Thymus (tissue), 11 donors: ENCODE data around the gene LIMD2. TPM values are rescaled to one million over a fixed set of nuclear protein-coding genes. Genes with fewer than 3 reads are reported as not detected.
A peak's percentile ranks its signal among the peaks of the same experiment; 100 is the strongest.

ENCODE experiments used
- DNase-seq, 9 donors: peaks; one replicate each; pipeline ENCODE4 v3.0.0-alpha.2; 2013; ENCODE audit warnings: low spot score in 9 of 9, low read depth in 6 of 9, missing footprints in 1 of 9
- H3K27ac ChIP-seq, 2 donors: one replicate each; pipeline ENCODE4 v1.5.1; 2013; ENCODE audit warnings: control low read depth in 1 of 2, low read depth in 1 of 2, low read length in 1 of 2, mild to moderate bottlenecking in 1 of 2, moderate library complexity in 1 of 2
- H3K27me3 ChIP-seq, 2 donors: one replicate each; pipeline ENCODE4 v1.5.1; 2013; ENCODE audit warnings: low read length in 1 of 2; ENCODE audit not compliant: control insufficient read depth in 2 of 2, insufficient read depth in 1 of 2
- H3K36me3 ChIP-seq, 2 donors: one replicate each; pipeline ENCODE4 v1.5.1; 2013; ENCODE audit warnings: low read length in 1 of 2, mild to moderate bottlenecking in 1 of 2, moderate library complexity in 1 of 2; ENCODE audit not compliant: control insufficient read depth in 2 of 2, insufficient read depth in 2 of 2
- H3K4me1 ChIP-seq, 2 donors: one replicate each; pipeline ENCODE4 v1.5.1; 2013; ENCODE audit warnings: low read length in 2 of 2; ENCODE audit not compliant: control insufficient read depth in 2 of 2, insufficient read depth in 2 of 2
- H3K4me3 ChIP-seq, 2 donors: one replicate each; pipeline ENCODE4 v1.5.1; 2013; ENCODE audit warnings: low read length in 2 of 2, control low read depth in 1 of 2, mild to moderate bottlenecking in 1 of 2
- H3K9me3 ChIP-seq, 2 donors: one replicate each; pipeline ENCODE4 v1.5.1; 2013; ENCODE audit warnings: low read length in 1 of 2, mild to moderate bottlenecking in 1 of 2; ENCODE audit not compliant: control insufficient read depth in 2 of 2, insufficient read depth in 1 of 2
- WGBS: extraction: QIAGEN DNeasy Blood & Tissue Kit; methylation state at CpG from one replicate; pipeline ENCODE4 v1.1.7; 2013; 5-methylcytosine and 5-hydroxymethylcytosine counted together
- polyA plus RNA-seq: library from polyadenylated mRNA; stranded (reverse); fragments of 200-250 nt; gene quantifications from one replicate; pipeline ENCODE4 v1.2.3, GENCODE V29; 2013
- total RNA-seq: library from RNA; stranded (reverse); fragments of 120-200 nt; gene quantifications from one replicate; pipeline ENCODE4 v1.2.4, GENCODE V29; 2013
- donor health status: healthy.

Gene LIMD2
- total and polyA plus RNA-seq, 2 donors, result 202 to 309 TPM

GRCh38 chr17:63698381-63698885, 1.5 kb downstream of the LIMD2 start:
- peaks cover 30 to 64% of the 10 kb centered on the region in 2 donors for H3K4me1 ChIP-seq
- WGBS, result 8% methylated on average over 24 of the region's 24 CpGs
- H3K27ac ChIP-seq, result peak overlapping the region; percentile 94 to 96
- H3K27me3 ChIP-seq, result no peaks in the 10 kb centered on the region
- H3K36me3 ChIP-seq, result peaks cover 42 to 58% of the 10 kb centered on the region in 2 donors
- H3K4me3 ChIP-seq, result peak overlapping the region; percentile 95 to 97
- DNase-seq, result peak in 5 of 9 donors; percentile 19 to 54 (median 39)
- H3K9me3 ChIP-seq, result peaks cover 0 to 16% of the 10 kb centered on the region in 2 donors

- peak overlapping the region; percentile 94 to 96 for H3K27ac ChIP-seq
- peaks cover 30 to 55% of the 10 kb centered on the region in 2 donors for H3K4me1 ChIP-seq
- WGBS, result 66% methylated on average over 22 of the region's 22 CpGs
- DNase-seq, result peak in 7 of 9 donors; percentile 67 to 93 (median 82)
- peaks cover 40 to 57% of the 10 kb centered on the region in 2 donors for H3K36me3 ChIP-seq
- H3K27me3 ChIP-seq, result no peaks in the 10 kb centered on the region
- peaks cover 0 to 16% of the 10 kb centered on the region in 2 donors for H3K9me3 ChIP-seq
- H3K4me3 ChIP-seq, result peak overlapping the region; percentile 95 to 97
These were observed 2.3 kb downstream of the LIMD2 start for GRCh38 chr17:63697341-63698286.

GRCh38 chr17:63696381-63696961, 3.5 kb downstream of the LIMD2 start:
- Histone ChIP-seq H3K4me3 (no peak overlapping the region), H3K27me3 (no peaks in the 10 kb centered on the region), H3K27ac (peak overlapping the region; percentile 62 to 94), H3K4me1 (peaks cover 22 to 45% of the 10 kb centered on the region in 2 donors), H3K9me3 (peaks cover 0 to 12% of the 10 kb centered on the region in 2 donors), H3K36me3 (peaks cover 49 to 65% of the 10 kb centered on the region in 2 donors)
- peak in 1 of 9 donors; percentile 46 for DNase-seq
- 84% methylated on average over 9 of the region's 9 CpGs for WGBS

GRCh38 chr17:63695889-63696288, 4.0 kb downstream of the LIMD2 start:
- H3K27ac ChIP-seq, result no peak overlapping the region
- no peak for DNase-seq
- H3K36me3 ChIP-seq, result peaks cover 55 to 71% of the 10 kb centered on the region in 2 donors
- WGBS, result 98% methylated on average over 6 of the region's 6 CpGs
- H3K4me1 ChIP-seq, result peaks cover 17 to 39% of the 10 kb centered on the region in 2 donors
- peaks cover 0 to 7% of the 10 kb centered on the region in 2 donors for H3K9me3 ChIP-seq
- H3K27me3 ChIP-seq, result no peaks in the 10 kb centered on the region
- H3K4me3 ChIP-seq, result no peak overlapping the region

- Histone ChIP-seq H3K27me3 (no peaks in the 10 kb centered on the region), H3K36me3 (peaks cover 62 to 78% of the 10 kb centered on the region in 2 donors), H3K27ac (peak overlapping the region in 1 of 2 donors; percentile 66), H3K4me3 (no peak overlapping the region), H3K9me3 (peaks cover 0 to 5% of the 10 kb centered on the region in 2 donors), H3K4me1 (peaks cover 13 to 36% of the 10 kb centered on the region in 2 donors)
- DNase-seq, result no peak
- WGBS, result 93% methylated on average over 15 of the region's 15 CpGs
These were observed 4.8 kb downstream of the LIMD2 start for GRCh38 chr17:63694950-63695773.

- Histone ChIP-seq H3K4me1 (peaks cover 13 to 36% of the 10 kb centered on the region in 2 donors), H3K27me3 (no peaks in the 10 kb centered on the region), H3K27ac (peak overlapping the region in 1 of 2 donors; percentile 53), H3K9me3 (peaks cover 0 to 5% of the 10 kb centered on the region in 2 donors), H3K36me3 (peaks cover 70 to 86% of the 10 kb centered on the region in 2 donors), H3K4me3 (no peak overlapping the region)
- DNase-seq, result no peak
- 90% methylated on average over 12 of the region's 12 CpGs for WGBS
These were observed 5.5 kb downstream of the LIMD2 start for GRCh38 chr17:63694229-63694949.

GRCh38 chr17:63693411-63694113, 6.4 kb downstream of the LIMD2 start:
- Histone ChIP-seq H3K4me3 (no peak overlapping the region), H3K27me3 (no peaks in the 10 kb centered on the region), H3K9me3 (peaks cover 0 to 5% of the 10 kb centered on the region in 2 donors), H3K4me1 (peaks cover 13 to 32% of the 10 kb centered on the region in 2 donors), H3K27ac (no peak overlapping the region), H3K36me3 (peaks cover 76 to 90% of the 10 kb centered on the region in 2 donors)
- no peak for DNase-seq
- 95% methylated on average over 18 of the region's 18 CpGs for WGBS
